ENCODE results near the gene REELD1.

GRCh38 chr4:146178126-146178525 lies 36.2 kb upstream of the REELD1 start:
- TF ChIP-seq ZNF274 (IDR thresholded peaks at IDR 0.05; ENCODE audit: low read depth, low read length) (no peak), YY1 (IDR thresholded peaks at IDR 0.05; ENCODE audit: insufficient read depth, insufficient read length) (no peak), SUZ12 (IDR thresholded peaks at IDR 0.05; ENCODE audit: extremely low read depth, insufficient read depth, insufficient read length) (no peak)

All from NT2/D1 (cell line).